Measurements from ENCODE around the gene SLC16A3.

- TF ChIP-seq CTCF (IDR thresholded peaks at IDR 0.05) = no peak
- TF ChIP-seq POLR2A (IDR thresholded peaks at IDR 0.05) = peak; percentile 22
Measured at GRCh38 chr17:82239926-82240505, 11.2 kb downstream of the SLC16A3 start.
